Central memory CD8-positive, alpha-beta T cell (primary cell): Measurements from ENCODE around the gene CDK4.
A peak's percentile ranks its signal among the peaks of the same experiment; 100 is the strongest.

Source experiments
- ATAC-seq: fragments of 150-1000 bp; cut with Tn5 transposase; replicated peaks from 2 replicates; pipeline ENCODE4 v1.10.0; 2022; ENCODE audit warnings: mild to moderate bottlenecking, moderate FRiP score, moderate number of reproducible peaks; ENCODE audit not compliant: poor library complexity, severe bottlenecking; ENCODE audit errors: extremely low read depth
- DNase-seq, 2 donors: peaks; one replicate each; pipeline ENCODE4 v3.0.0; 2021; ENCODE audit warnings: low spot score in 2 of 2
- H3K27ac Mint-ChIP-seq: one replicate; pipeline ENCODE4 v1.8.0; 2022; ENCODE audit warnings: low read depth, mild to moderate bottlenecking, moderate library complexity, mixed read lengths
- H3K27me3 Mint-ChIP-seq: one replicate; pipeline ENCODE4 v1.8.0; 2022; ENCODE audit warnings: mixed read lengths
- H3K36me3 Mint-ChIP-seq: one replicate; pipeline ENCODE4 v1.8.0; 2022; ENCODE audit warnings: mild to moderate bottlenecking, moderate library complexity, mixed read lengths; ENCODE audit not compliant: insufficient read depth
- H3K4me1 Mint-ChIP-seq: one replicate; pipeline ENCODE4 v1.8.0; 2022; ENCODE audit warnings: mixed read lengths
- H3K4me3 Mint-ChIP-seq: one replicate; pipeline ENCODE4 v1.8.0; 2022; ENCODE audit warnings: mild to moderate bottlenecking, moderate library complexity, mixed read lengths
- H3K9me3 Mint-ChIP-seq: one replicate; pipeline ENCODE4 v1.8.0; 2022; ENCODE audit warnings: mixed read lengths

CDK4 gene

DNA sequence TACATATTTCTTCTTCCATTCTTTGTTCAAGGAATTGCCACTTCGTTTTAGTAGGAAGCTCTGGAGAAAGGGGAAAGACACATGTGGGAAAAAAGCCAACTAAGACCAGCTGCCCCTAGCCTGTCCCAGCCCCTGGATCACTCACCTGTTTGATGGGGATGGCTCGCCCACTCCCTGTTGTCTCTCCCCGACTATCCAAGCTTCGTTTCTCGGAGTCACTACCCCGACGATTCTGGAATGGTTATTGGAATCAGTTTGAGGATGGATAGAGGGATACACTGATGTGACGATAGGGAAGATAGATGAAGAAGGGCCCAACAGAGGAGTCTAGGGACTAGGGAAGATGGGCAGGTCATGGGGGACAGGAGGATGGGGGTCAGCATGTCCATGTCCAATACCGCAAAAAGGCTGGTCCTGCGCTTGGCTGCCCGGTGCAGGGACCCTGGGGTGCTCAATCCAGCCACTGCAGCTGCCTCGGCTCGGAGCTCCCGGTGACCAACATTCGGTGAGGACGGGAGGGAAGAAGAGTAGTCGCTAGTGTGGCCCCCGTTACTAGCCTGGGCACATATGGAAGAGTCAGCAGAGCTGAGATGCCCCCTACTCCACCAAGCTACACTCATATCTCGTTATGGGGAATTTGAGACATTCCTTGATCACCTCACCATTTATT lies 20.6 kb downstream of the CDK4 start:
- ATAC-seq (no peak), DNase-seq (no peak)
- H3K9me3 Mint-ChIP-seq: no peaks in the 10 kb centered on the region
- H3K36me3 Mint-ChIP-seq: peaks cover 58% of the 10 kb centered on the region
- no peak overlapping the region for H3K27ac Mint-ChIP-seq
- H3K27me3 Mint-ChIP-seq: no peaks in the 10 kb centered on the region
- H3K4me1 Mint-ChIP-seq: peaks cover 35% of the 10 kb centered on the region
- H3K4me3 Mint-ChIP-seq: no peak overlapping the region

DNA sequence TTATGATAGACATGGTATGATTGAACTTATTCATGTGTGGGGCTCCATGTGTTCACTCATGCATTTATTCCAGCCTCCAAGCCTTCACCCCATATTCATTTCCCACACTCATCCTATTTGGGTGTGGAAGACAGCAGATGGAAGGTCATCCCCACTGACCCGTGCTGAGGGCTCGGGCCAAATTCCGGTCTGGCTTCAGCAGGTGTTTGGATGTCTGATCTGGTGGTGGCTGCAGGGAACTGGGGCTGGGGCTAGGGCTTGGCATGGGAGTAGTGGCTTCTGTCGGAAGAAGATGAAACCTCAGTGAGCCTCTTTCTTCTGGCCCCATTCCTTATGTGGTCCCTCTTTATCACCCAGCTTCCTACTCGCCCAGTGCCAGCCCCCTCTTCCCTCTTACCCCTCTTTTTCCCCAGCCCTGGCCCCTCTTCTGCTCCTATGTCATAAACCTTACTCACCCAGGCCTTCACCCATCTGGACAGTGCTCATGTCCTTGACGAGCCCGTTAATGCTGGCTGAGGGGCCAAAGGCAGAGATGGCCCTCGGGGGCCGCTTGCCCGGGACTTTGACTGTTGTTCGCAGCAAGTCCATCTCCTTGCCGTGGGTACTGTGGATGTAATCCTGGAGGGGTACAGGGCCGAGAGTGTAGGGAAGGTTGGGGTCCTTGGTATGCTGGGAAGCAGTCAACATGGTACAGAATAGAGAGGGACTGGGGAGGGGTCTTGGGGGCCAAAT lies 21.6 kb downstream of the CDK4 start:
- Mint-ChIP-seq H3K27ac (peak overlapping the region; percentile 22), H3K27me3 (no peaks in the 10 kb centered on the region), H3K4me1 (peaks cover 29% of the 10 kb centered on the region), H3K9me3 (no peaks in the 10 kb centered on the region), H3K4me3 (no peak overlapping the region), H3K36me3 (peaks cover 61% of the 10 kb centered on the region)
- ATAC-seq: no peak
- DNase-seq: no peak

DNA sequence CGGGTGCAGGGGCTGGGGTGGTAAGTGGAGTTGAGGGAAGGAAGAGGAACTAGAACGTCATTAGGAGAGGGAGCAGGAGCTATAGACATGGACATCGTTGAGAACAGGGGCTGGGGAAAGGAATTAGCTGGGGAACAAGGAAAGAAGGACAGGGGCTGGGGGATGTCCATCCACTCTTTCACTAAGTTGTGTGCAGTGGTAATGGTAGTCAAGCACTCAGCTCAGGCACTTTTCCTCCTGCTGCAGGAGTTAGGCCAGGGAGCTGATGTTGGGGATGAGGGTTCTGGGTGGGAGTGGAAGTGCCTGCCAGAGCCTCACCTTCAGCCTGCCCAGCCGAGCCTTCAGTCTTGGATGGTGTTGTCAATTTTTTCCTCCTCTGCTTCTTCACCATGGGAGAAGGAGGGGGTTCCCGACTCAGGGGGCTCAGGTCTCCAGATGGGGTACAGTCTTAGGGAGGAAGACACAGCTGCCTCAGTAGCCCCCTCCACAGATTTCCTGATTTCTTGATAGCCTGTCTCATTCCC lies 22.7 kb downstream of the CDK4 start:
- Mint-ChIP-seq H3K4me1 (peaks cover 27% of the 10 kb centered on the region), H3K27me3 (no peaks in the 10 kb centered on the region), H3K9me3 (no peaks in the 10 kb centered on the region), H3K36me3 (peaks cover 69% of the 10 kb centered on the region), H3K4me3 (no peak overlapping the region), H3K27ac (peak overlapping the region; percentile 58)
- ATAC-seq: no peak
- DNase-seq: no peak

DNA sequence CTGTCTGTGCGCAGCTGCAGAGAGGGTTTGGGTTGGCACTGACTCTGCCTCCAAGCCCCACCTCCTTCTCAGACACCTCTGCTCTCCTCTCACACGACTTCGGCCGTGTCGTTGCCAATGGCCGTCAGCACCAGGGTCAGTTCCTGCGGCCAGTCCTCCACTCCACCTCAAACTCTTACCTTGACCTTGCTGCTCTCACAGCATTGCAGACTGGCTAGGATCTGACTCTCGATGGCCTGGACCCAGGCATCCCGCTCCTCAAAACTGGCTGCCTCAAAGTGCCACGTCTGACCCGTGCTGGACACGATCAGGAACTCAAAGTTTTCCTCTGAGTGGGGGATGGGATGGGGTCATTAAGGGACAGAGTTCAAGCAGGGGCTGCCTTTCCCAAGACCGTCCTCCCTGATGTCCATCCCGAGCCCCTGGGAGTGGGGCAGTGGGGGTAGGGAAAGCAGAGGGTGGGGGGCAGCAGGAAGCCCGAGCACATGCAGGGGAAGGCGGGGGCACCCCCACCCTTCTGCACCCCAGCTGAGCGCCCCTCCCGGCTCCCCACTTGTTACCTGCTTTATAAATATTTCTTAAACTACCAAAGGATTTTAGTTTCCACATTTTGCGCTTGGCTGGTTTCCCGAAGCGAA lies 24.2 kb downstream of the CDK4 start:
- Mint-ChIP-seq H3K36me3 (peaks cover 60% of the 10 kb centered on the region), H3K27me3 (no peaks in the 10 kb centered on the region), H3K27ac (peak overlapping the region; percentile 58), H3K4me1 (peaks cover 35% of the 10 kb centered on the region), H3K9me3 (no peaks in the 10 kb centered on the region), H3K4me3 (no peak overlapping the region)
- no peak for DNase-seq
- no peak for ATAC-seq

DNA sequence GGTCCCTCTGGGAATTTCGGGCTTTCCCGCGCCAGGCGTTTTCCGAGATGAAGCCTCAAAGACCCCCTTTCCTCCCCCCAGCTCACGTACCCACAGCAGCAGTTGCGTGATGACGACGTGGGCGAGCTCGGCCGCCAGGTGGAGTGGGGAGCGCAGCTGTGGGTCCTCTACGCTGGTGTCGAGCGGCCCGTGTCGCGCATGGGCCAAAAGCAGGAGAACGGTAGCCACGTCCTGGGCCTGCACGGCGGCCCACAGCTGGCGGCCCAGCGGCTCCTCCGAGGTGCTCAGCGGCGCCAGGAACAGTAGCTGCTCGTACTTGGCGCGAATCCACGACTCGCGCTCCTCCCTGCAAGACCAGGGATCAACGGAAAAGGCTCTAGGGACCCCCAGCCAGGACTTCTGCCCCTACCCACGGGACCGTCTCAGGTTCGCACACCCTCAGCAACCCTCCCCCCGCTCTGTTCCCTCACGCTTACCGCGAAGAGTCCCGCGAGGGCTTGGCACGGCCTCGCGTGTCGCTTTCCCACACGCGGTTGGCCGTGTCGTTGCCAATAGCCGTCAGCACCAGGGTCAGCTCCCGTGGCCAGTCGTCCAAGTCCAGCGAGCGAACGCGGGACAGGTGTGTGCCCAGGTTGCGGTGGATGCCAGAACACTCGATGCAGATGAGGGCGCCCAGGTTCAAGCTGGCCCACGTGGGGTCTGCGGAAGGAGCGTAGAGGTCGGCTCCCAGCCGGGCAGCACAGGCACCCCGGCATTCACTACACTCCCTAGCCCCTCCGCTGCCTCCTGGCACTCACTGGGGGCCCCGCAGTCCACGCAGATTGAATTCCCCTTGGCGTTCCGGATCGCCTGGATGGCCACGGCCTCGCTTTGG lies 25.0 kb downstream of the CDK4 start:
- Mint-ChIP-seq H3K27ac (peak overlapping the region; percentile 58), H3K9me3 (no peaks in the 10 kb centered on the region), H3K4me3 (no peak overlapping the region), H3K36me3 (peaks cover 54% of the 10 kb centered on the region), H3K4me1 (peaks cover 32% of the 10 kb centered on the region), H3K27me3 (no peaks in the 10 kb centered on the region)
- no peak for ATAC-seq
- no peak for DNase-seq

DNA sequence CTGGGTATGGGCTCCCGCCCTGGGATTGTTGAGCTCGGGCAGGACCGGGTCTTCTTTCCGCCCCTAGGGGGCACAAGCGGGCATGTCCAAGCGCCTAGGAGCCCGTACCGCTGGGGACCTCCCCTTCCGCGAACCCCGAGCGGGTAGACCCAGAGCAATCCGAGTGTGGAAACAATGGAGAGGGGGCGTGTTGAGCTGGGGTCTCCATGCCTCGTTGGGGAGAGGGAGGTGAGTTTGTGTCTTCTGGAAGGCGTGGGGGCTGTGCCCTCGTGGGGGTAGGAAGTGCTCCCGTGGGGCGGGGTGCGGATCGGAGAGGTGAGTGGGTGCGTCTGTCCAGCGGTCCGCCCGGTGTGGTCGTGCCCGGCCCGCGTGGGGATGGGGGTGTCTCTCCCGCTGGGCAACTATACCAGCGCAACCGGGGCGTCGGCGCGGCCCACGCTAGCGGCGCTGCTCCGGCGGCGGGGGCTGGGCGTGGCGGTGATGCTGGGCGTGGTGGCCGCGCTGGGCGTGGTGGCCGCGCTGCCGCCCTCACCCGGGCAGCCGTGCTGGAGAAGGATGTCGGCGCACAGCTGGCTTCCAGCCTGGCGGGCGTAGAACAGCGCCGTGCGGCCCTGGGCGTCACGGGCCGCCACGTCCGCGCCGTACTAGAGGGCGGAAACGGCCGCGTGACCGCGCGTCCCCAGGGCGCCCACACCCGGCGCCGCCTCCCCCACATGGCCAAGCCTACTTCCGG lies 25.8 kb downstream of the CDK4 start:
- H3K4me1 Mint-ChIP-seq: peaks cover 39% of the 10 kb centered on the region
- H3K4me3 Mint-ChIP-seq: no peak overlapping the region
- no peak for ATAC-seq
- H3K36me3 Mint-ChIP-seq: peaks cover 51% of the 10 kb centered on the region
- DNase-seq: no peak
- no peak overlapping the region for H3K27ac Mint-ChIP-seq
- H3K27me3 Mint-ChIP-seq: no peaks in the 10 kb centered on the region
- no peaks in the 10 kb centered on the region for H3K9me3 Mint-ChIP-seq

DNA sequence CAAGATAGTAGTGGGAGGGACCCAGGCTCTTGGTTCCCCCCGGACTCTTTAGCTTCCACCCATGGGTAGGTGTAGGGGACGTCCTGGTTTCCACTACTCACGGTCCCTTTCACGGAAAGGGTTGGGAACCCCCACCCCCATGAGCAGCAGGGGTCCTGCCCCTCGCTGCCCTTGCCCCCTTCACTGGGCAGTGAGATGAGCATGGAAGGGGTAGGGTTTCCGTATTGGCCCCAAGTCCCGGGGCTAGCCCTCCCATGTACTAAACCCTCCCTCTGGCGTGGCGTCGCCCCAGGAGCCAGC lies 26.3 kb downstream of the CDK4 start:
- DNase-seq (no peak), ATAC-seq (no peak)
- Mint-ChIP-seq H3K36me3 (peaks cover 50% of the 10 kb centered on the region), H3K4me1 (peaks cover 39% of the 10 kb centered on the region), H3K27ac (no peak overlapping the region), H3K27me3 (no peaks in the 10 kb centered on the region), H3K9me3 (no peaks in the 10 kb centered on the region), H3K4me3 (no peak overlapping the region)

DNA sequence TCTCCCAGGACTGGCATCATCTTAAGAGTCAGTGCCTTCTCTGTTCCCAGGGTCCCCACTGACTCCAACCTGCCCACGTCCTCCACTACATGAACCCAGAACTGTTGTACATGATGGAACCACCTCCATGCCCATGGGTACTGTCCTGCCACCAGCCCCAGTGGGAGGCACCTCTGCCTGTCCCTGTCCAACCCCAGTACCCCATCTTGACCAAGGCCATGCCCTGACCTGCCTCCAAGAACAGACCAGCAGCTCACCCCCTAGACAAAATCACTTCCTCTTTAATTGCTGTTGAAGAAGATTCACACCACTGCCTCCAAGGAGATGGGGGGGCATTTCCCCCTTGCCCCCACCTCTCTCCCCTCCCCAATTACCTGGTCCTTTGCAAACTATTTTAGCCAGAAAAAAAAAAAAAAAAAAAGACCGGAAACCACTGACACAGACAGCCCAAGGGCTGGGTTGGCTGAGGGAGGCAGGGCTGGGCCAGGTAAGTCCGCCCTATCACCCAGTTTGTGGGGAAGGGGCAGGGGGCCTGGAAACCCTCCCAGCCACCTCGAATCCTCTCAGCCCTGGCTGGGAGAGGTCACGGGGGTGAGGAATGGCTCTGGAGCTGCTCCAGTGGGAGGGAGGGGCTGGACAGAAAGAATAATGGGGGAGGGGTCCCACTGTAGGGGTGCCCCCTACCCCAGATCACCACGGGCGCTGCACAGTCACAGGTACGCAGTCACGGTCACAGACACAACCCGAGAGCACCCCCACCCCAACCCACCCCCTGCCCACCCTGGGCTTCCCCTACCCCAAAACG lies 27.0 kb downstream of the CDK4 start:
- H3K36me3 Mint-ChIP-seq: peaks cover 47% of the 10 kb centered on the region
- no peaks in the 10 kb centered on the region for H3K27me3 Mint-ChIP-seq
- peaks cover 39% of the 10 kb centered on the region for H3K4me1 Mint-ChIP-seq
- ATAC-seq: no peak
- no peak overlapping the region for H3K4me3 Mint-ChIP-seq
- no peaks in the 10 kb centered on the region for H3K9me3 Mint-ChIP-seq
- DNase-seq: no peak
- peak overlapping the region; percentile 87 for H3K27ac Mint-ChIP-seq

DNA sequence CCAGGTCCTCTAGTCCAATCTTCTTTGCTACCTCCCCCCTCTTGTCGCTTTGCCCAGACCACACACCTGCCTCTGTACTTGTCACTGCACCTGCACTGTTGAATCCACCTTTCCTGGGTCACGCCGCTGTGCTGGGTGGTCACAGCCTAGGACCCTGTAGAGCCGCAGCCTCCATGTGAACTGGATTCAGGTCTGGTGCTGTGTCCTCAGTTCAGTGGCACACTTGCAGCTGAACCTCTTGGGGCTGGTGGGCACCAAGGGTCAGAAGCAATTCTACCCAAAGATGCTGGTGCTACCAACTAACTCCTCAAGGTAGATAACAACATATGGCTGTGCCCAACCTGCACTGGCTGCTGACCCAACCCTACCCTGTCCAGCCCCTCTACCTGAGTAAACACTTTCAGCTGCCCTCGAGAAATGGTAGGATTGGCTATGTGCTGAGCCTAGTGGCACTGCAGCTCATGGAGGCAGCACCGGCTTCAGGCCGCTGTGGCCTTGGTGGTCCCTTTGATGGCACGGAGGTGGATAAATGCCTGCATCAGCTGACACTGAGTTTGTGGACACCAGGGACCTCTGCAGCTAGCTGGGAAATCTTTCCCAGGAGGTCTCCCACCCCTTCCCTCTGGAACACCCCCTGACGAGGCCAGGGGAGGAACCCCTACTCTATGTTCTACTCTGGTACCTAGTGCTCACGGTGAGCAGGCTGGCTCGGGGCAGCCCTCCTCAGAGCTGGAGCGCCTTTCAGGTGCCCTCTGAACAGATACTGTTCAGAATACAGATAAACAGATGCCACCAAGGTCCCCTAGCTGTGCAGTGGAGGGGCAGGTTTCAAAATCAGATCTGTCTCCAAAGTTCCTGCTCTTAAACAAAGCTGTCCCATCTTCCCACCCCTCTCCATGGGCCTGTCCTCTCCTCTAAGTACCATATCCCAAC lies 27.8 kb downstream of the CDK4 start:
- Mint-ChIP-seq H3K4me1 (peaks cover 39% of the 10 kb centered on the region), H3K27me3 (no peaks in the 10 kb centered on the region), H3K36me3 (peaks cover 43% of the 10 kb centered on the region), H3K27ac (peak overlapping the region; percentile 87), H3K9me3 (no peaks in the 10 kb centered on the region), H3K4me3 (no peak overlapping the region)
- ATAC-seq: no peak
- no peak for DNase-seq

DNA sequence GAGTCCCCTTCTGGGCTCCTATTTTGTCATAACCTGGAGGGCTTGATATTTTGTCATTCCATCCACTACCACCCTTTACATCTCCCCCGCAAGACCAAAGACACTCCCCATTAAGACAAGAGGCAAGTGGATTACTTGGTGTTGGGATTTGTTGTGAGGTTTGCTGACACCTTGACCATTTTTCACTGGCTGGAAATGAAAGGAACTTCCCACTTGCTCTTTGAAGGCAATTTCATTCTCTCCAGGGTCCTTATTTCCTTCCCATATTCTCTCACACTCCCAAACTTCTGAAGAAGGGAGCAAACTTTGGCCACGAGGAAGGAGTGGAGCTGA lies 28.5 kb downstream of the CDK4 start:
- Mint-ChIP-seq H3K27ac (no peak overlapping the region), H3K36me3 (peaks cover 42% of the 10 kb centered on the region), H3K4me1 (peaks cover 39% of the 10 kb centered on the region), H3K9me3 (no peaks in the 10 kb centered on the region), H3K4me3 (no peak overlapping the region), H3K27me3 (no peaks in the 10 kb centered on the region)
- DNase-seq (no peak), ATAC-seq (no peak)
